Heart left ventricle (tissue), 13 donors: Measurements from ENCODE around the gene RGMA.

Experiments
- CTCF ChIP-seq, 12 donors: fragments of 200-600 bp; sonication (generic) in 4 of 12; IDR thresholded peaks; one replicate each; pipeline versions ENCODE4 v1.5.0 to v1.8.0; 2018 to 2022; ENCODE audit warnings: antibody characterized with exemption in 12 of 12, mild to moderate bottlenecking in 5 of 12
- POLR2A ChIP-seq, 2 donors: fragments of 450-650 bp; IDR thresholded peaks; one replicate each; pipeline ENCODE4 v1.6.1; 2017; ENCODE audit warnings: antibody characterized with exemption in 2 of 2, mild to moderate bottlenecking in 2 of 2, moderate library complexity in 2 of 2
- donor health status: ischemic (EF 13 %, LVEDD 7.1; RV severe dilation, severe dysfunction).
- donor health status: DM: no; HTN: yes; CAD: no.
- donor health status: DM: no; HTN: no; CAD: no.
- donor health status: ischemic (EF 25% LVEDD 6.9; RV normal size, moderate dysfunction).
- donor health status: ischemic (EF 25% LVEDD 5.7; RV mildly dilated, moderate dysfunction).
- donor health status: ischemic (EF 35%, LVEDD 5.7; RV mildly dilated, moderate dysfunction).
- donor health status: nonischemic (EF 11% LVEDD 7.7; RV severe dilation, severe dysfunction).
- donor health status: DM: yes; HTN: yes; CAD: no.
- donor health status: PGD.
- donor health status: ischemic (EF 29% LVEDD 5.4; RV normal size, mild dysfunction).
- donor health status: nonischemic (EF 23%, LVEDD 6.1; RV moderate dilation, normal function).

DNA sequence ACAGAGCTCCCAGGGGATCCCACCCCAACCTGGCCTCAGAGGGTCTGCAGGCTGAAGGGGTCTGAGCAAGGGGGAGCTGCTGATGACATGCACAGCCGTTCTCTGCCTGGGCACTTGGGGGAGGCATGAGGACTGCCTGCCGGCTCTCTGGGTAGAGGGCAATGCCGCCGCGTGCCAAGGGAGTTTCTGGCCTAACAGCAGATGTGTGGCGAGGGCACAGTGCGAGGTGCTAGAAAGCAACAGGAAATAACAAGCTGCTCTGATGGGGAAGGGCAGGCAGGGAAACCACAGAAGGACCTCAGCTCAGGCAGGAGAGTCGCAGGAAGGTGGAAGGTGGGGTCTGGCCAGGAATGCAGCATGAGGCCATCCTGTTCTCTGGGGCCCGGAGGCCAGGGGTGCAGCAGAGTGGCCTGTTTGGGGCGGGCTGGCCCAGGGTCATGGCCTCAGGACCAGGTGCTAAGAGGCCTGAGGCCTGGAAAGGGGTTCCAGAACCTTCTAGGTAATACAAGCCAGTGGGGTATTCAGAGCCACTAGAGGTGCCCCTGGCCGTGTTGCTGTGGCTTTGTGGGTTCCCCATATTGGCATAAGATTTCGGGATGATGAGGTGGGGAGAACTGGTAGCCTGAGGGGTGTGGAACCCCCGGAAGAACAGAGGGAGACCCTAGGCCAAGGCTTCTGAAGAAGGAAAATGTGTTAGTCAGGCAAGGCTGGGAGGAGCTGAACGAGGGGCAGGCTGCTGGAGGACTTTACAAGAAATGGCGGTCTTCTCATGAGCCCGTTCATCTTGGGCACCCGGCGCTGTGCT is 41.2 kb downstream of the RGMA start:
- no peak for TF ChIP-seq CTCF (IDR thresholded peaks at IDR 0.05)
- no peak for TF ChIP-seq POLR2A (IDR thresholded peaks at IDR 0.05)
